ENCODE results near the gene CAMK2N1.

DNA sequence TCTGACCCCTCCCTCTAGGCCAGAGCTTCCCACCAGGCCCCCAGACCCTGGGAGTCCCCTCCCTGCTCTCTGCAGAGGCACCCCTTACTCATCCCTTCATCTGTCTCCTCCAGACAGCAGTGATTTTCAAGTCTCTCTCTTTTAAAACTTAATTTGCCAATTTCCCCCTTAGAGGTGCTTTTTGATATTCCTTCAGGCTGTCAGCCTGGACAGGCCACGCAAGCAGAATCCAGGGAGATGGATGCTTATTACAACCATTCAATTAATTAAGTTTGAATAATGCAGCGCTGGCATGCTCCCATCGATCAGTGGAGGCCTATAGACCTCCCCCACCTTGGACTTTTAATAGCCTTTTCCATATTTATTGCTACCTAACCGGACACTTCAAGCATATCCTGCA is 6.2 kb downstream of the CAMK2N1 start:
- TF ChIP-seq, protein P1, sequence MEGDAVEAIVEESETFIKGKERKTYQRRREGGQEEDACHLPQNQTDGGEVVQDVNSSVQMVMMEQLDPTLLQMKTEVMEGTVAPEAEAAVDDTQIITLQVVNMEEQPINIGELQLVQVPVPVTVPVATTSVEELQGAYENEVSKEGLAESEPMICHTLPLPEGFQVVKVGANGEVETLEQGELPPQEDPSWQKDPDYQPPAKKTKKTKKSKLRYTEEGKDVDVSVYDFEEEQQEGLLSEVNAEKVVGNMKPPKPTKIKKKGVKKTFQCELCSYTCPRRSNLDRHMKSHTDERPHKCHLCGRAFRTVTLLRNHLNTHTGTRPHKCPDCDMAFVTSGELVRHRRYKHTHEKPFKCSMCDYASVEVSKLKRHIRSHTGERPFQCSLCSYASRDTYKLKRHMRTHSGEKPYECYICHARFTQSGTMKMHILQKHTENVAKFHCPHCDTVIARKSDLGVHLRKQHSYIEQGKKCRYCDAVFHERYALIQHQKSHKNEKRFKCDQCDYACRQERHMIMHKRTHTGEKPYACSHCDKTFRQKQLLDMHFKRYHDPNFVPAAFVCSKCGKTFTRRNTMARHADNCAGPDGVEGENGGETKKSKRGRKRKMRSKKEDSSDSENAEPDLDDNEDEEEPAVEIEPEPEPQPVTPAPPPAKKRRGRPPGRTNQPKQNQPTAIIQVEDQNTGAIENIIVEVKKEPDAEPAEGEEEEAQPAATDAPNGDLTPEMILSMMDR (IDR thresholded peaks at IDR 0.05): no peak
- no peak for TF ChIP-seq POLR2A (IDR thresholded peaks at IDR 0.05)
